ENCODE measurements around the gene GPAM.

GRCh38 chr10:112202076-112202475 lies 18.5 kb upstream of the GPAM start:
- no peak for TF ChIP-seq POLR2A (conservative IDR thresholded peaks at IDR 0.05)
- no peak for TF ChIP-seq MYC (IDR thresholded peaks at IDR 0.05; ENCODE audit: low read depth, low read length)
- no peak for TF ChIP-seq MYC (CRISPR knock-in tag; IDR thresholded peaks at IDR 0.05; ENCODE audit: borderline replicate concordance, low read depth)

Data from K562 (cell line).